Panc1 (cell line): Measurements from ENCODE around the gene MEGF11. TPM values are rescaled to one million over a fixed set of nuclear protein-coding genes. Genes with fewer than 3 reads are reported as not detected.

Source experiments
- ATAC-seq: fragments of 200-7000 bp; cut with Tn5 transposase; 2 replicates; pipeline ENCODE4 v1.9.1; 2020; ENCODE audit warnings: mild to moderate bottlenecking, moderate library complexity
- BruUV-seq: library from RNA; stranded (reverse); fragments of 400-500 nt; replicated peaks from 2 replicates; lab custom pipeline; 2021; lab: Mats Ljungman, UMichigan
- CTCF ChIA-PET: fragments of 300-600 bp; sonication (Branson Sonifier 250); formaldehyde crosslinking; loops from one replicate; lab custom pipeline; 2022; ENCODE audit warnings: antibody characterized with exemption; lab: Charles Lee
- POLR2A ChIA-PET: fragments of 300-600 bp; sonication (Branson Sonifier 250); formaldehyde crosslinking; loops from one replicate; lab custom pipeline; 2022; ENCODE audit warnings: antibody characterized with exemption; lab: Charles Lee
- DNase-seq: peaks from one replicate; pipeline ENCODE4 v3.0.0-alpha.2; 2010; ENCODE audit warnings: low read depth, low spot score
- H3K27ac ChIP-seq: 2 replicates; pipeline ENCODE4 v1.5.1; 2011; ENCODE audit warnings: mild to moderate bottlenecking, low read length, inconsistent platforms
- H3K27me3 ChIP-seq: fragments of 200-500 bp; sonication (Bioruptor generic); 2 replicates; pipeline ENCODE4 v1.6.0; 2014; ENCODE audit warnings: low read length, inconsistent platforms; ENCODE audit not compliant: control insufficient read depth, insufficient read depth
- H3K36me3 ChIP-seq: fragments of 200-500 bp; sonication (Bioruptor generic); 2 replicates; pipeline ENCODE4 v1.5.1; 2014; ENCODE audit warnings: inconsistent platforms, mild to moderate bottlenecking, low read length, moderate library complexity; ENCODE audit not compliant: control insufficient read depth, insufficient read depth
- H3K4me1 ChIP-seq: 2 replicates; pipeline ENCODE4 v1.5.1; 2011; ENCODE audit warnings: inconsistent platforms, mild to moderate bottlenecking, low read length, moderate library complexity; ENCODE audit not compliant: control insufficient read depth, insufficient read depth
- H3K4me3 ChIP-seq, 2 experiments: 2 replicates each; pipeline ENCODE4 v1.5.1; 2011 to 2012; ENCODE audit warnings: low read depth in 2 of 2, low read length in 2 of 2, mild to moderate bottlenecking in 2 of 2, inconsistent platforms in 1 of 2, moderate library complexity in 1 of 2
- H3K9me3 ChIP-seq: fragments of 200-500 bp; sonication (Bioruptor generic); 2 replicates; pipeline ENCODE4 v1.5.1; 2014; ENCODE audit warnings: low read depth, mild to moderate bottlenecking, inconsistent platforms, low read length, moderate library complexity; ENCODE audit not compliant: control insufficient read depth, insufficient read depth
- POLR2AphosphoS5 ChIP-seq: IDR thresholded peaks from 2 replicates; pipeline ENCODE4 v1.6.1; 2012; ENCODE audit warnings: mild to moderate bottlenecking, low read depth, low read length, moderate library complexity
- REST ChIP-seq, 2 experiments: IDR thresholded peaks; 2 replicates each; pipeline ENCODE4 v1.6.1; 2011 to 2012; ENCODE audit warnings: low read depth in 2 of 2, control low read depth in 1 of 2, low read length in 1 of 2, mild to moderate bottlenecking in 1 of 2, moderate library complexity in 1 of 2; ENCODE audit not compliant: insufficient read depth in 1 of 2
- SIN3A ChIP-seq: IDR thresholded peaks from 2 replicates; pipeline ENCODE4 v1.6.1; 2012; ENCODE audit warnings: low read depth, mild to moderate bottlenecking, low read length, moderate library complexity, borderline replicate concordance; ENCODE audit not compliant: insufficient read depth
- TCF7L2 ChIP-seq: IDR thresholded peaks from 2 replicates; pipeline ENCODE4 v1.6.1; 2011; ENCODE audit warnings: mild to moderate bottlenecking, low read depth, low read length, inconsistent platforms
- in situ Hi-C: cut with HindIII; loops from 2 replicates; pipeline ENCODE4 v1.10.0; 2016; ENCODE audit warnings: low sequenced_read_pairs, low pct_unique_long_range_greater_than_20kb
- intact Hi-C: fragments of 100-400 bp; cut with micrococcal nuclease; formaldehyde crosslinking; loops from one replicate; pipeline ENCODE4 v1.10.0; 2022; ENCODE audit not compliant: unreplicated experiment
- total RNA-seq: library from RNA; stranded (reverse); gene quantifications from one replicate; pipeline ENCODE4 v1.2.1, GENCODE V29; 2021; ENCODE audit not compliant: unreplicated experiment
- TF ChIP-seq, protein P1 (sequence below): fragments of 450-650 bp; IDR thresholded peaks from 2 replicates; pipeline ENCODE4 v1.5.1; 2017; ENCODE audit warnings: mild to moderate bottlenecking

MEGF11 gene
- total RNA-seq, 1 experiment from 2014 or later, result 0.95 TPM

- peaks cover 3% of the 10 kb centered on the region; the same call in 1 of the 2 replicates for H3K27me3 ChIP-seq
- intact Hi-C loops (no loop called here), in situ Hi-C loops (no loop called here)
- DNase-seq (no peak), ATAC-seq (peak; percentile 10; the same call in 1 of the 2 replicates)
- H3K4me3 ChIP-seq, result no peak overlapping the region
- no peaks in the 10 kb centered on the region for H3K4me1 ChIP-seq
- no peaks in the 10 kb centered on the region for H3K9me3 ChIP-seq
- TF ChIP-seq REST (IDR thresholded peaks at IDR 0.05; ENCODE audit: insufficient read depth in 1 of 2, low read depth in 2 of 2, low read length in 1 of 2) (no peak), SIN3A (no peak), POLR2AphosphoS5 (no peak), TCF7L2 (no peak)
- TF ChIP-seq, protein P1, sequence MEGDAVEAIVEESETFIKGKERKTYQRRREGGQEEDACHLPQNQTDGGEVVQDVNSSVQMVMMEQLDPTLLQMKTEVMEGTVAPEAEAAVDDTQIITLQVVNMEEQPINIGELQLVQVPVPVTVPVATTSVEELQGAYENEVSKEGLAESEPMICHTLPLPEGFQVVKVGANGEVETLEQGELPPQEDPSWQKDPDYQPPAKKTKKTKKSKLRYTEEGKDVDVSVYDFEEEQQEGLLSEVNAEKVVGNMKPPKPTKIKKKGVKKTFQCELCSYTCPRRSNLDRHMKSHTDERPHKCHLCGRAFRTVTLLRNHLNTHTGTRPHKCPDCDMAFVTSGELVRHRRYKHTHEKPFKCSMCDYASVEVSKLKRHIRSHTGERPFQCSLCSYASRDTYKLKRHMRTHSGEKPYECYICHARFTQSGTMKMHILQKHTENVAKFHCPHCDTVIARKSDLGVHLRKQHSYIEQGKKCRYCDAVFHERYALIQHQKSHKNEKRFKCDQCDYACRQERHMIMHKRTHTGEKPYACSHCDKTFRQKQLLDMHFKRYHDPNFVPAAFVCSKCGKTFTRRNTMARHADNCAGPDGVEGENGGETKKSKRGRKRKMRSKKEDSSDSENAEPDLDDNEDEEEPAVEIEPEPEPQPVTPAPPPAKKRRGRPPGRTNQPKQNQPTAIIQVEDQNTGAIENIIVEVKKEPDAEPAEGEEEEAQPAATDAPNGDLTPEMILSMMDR, result no peak
- CTCF ChIA-PET, result no interaction called here
- BruUV-seq, result no TSS peak
- no peak overlapping the region for H3K27ac ChIP-seq
- POLR2A ChIA-PET, result no interaction called here
- H3K36me3 ChIP-seq, result no peaks in the 10 kb centered on the region
Observed at GRCh38 chr15:66018488-66018797, 235.1 kb downstream of the MEGF11 start.

GRCh38 chr15:66017792-66018487, 235.6 kb downstream of the MEGF11 start:
- H3K4me1 ChIP-seq, result no peaks in the 10 kb centered on the region
- H3K36me3 ChIP-seq, result no peaks in the 10 kb centered on the region
- no peak overlapping the region for H3K4me3 ChIP-seq
- no peaks in the 10 kb centered on the region for H3K9me3 ChIP-seq
- CTCF ChIA-PET, result no interaction called here
- no peak for TF ChIP-seq SIN3A
- TF ChIP-seq REST (IDR thresholded peaks at IDR 0.05; ENCODE audit: insufficient read depth in 1 of 2, low read depth in 2 of 2, low read length in 1 of 2), result no peak
- no peak for TF ChIP-seq TCF7L2
- no peak for TF ChIP-seq POLR2AphosphoS5
- TF ChIP-seq, protein P1, result no peak
- peaks cover 3% of the 10 kb centered on the region; the same call in 1 of the 2 replicates for H3K27me3 ChIP-seq
- POLR2A ChIA-PET, result no interaction called here
- BruUV-seq, result no TSS peak
- in situ Hi-C loops (no loop called here), intact Hi-C loops (no loop called here)
- no peak for DNase-seq
- peak; percentile 14; the same call in 1 of the 2 replicates for ATAC-seq
- no peak overlapping the region for H3K27ac ChIP-seq
